Measurements from ENCODE around the gene SPINT2.

- TF ChIP-seq CTCF (IDR thresholded peaks at IDR 0.05) (no peak), POLR2A (IDR thresholded peaks at IDR 0.05) (no peak)
Measured at GRCh38 chr19:38276942-38277517, 12.7 kb downstream of the SPINT2 start.
